HEK293 (cell line): ENCODE measurements around the gene PCYOX1L.

Experiments
- WT1 ChIP-seq: fragments of 450-650 bp; formaldehyde crosslinking; IDR thresholded peaks from 2 replicates; pipeline ENCODE4 v1.5.1; 2016; ENCODE audit warnings: missing biosample characterization, missing genetic modification characterization
- ZBTB1 ChIP-seq: fragments of 450-650 bp; formaldehyde crosslinking; IDR thresholded peaks from 2 replicates; pipeline ENCODE4 v1.5.1; 2016; ENCODE audit warnings: missing biosample characterization, missing genetic modification characterization
- ZBTB17 ChIP-seq: fragments of 450-650 bp; formaldehyde crosslinking; IDR thresholded peaks from 2 replicates; pipeline ENCODE4 v1.5.1; 2016; ENCODE audit warnings: missing biosample characterization, missing genetic modification characterization
- ZNF146 ChIP-seq: fragments of 450-650 bp; formaldehyde crosslinking; IDR thresholded peaks from 2 replicates; pipeline ENCODE4 v1.5.1; 2016; ENCODE audit warnings: missing biosample characterization, missing genetic modification characterization
- ZNF211 ChIP-seq: fragments of 450-650 bp; formaldehyde crosslinking; IDR thresholded peaks from 2 replicates; pipeline ENCODE4 v1.5.1; 2016; ENCODE audit warnings: low read depth, missing biosample characterization, missing genetic modification characterization
- TF ChIP-seq, protein P1 (sequence below): fragments of 450-650 bp; formaldehyde crosslinking; IDR thresholded peaks from 2 replicates; pipeline ENCODE4 v1.5.1; 2016; ENCODE audit warnings: missing biosample characterization, missing genetic modification characterization
- TF ChIP-seq, protein P2 (sequence below): fragments of 450-650 bp; formaldehyde crosslinking; IDR thresholded peaks from 2 replicates; pipeline ENCODE4 v1.5.1; 2016; ENCODE audit warnings: missing biosample characterization, missing genetic modification characterization
- TF ChIP-seq, protein P3 (sequence below): fragments of 450-650 bp; formaldehyde crosslinking; IDR thresholded peaks from 2 replicates; pipeline ENCODE4 v1.5.1; 2016; ENCODE audit warnings: missing biosample characterization, missing genetic modification characterization

DNA sequence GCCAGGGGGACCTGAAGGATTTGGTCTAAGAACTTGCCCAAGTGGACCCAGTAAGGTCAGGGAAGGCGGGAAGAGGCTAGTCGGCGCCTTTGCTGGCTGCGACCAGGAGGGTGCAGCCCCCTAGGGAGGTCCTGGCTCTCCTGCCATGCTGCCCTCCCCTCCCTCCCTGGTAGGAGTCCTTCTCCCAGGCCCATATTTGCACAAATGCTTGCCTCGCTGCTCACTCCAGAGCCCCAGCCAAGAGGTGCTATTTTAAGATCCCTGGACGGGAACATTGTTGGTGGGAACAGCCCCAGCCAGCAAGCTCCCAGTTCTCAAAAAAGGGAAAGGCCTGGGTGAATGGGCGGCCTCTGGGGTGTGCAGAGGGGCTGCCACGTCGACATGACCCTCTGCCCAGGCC lies 25.6 kb downstream of the PCYOX1L start:
- TF ChIP-seq, protein P1, sequence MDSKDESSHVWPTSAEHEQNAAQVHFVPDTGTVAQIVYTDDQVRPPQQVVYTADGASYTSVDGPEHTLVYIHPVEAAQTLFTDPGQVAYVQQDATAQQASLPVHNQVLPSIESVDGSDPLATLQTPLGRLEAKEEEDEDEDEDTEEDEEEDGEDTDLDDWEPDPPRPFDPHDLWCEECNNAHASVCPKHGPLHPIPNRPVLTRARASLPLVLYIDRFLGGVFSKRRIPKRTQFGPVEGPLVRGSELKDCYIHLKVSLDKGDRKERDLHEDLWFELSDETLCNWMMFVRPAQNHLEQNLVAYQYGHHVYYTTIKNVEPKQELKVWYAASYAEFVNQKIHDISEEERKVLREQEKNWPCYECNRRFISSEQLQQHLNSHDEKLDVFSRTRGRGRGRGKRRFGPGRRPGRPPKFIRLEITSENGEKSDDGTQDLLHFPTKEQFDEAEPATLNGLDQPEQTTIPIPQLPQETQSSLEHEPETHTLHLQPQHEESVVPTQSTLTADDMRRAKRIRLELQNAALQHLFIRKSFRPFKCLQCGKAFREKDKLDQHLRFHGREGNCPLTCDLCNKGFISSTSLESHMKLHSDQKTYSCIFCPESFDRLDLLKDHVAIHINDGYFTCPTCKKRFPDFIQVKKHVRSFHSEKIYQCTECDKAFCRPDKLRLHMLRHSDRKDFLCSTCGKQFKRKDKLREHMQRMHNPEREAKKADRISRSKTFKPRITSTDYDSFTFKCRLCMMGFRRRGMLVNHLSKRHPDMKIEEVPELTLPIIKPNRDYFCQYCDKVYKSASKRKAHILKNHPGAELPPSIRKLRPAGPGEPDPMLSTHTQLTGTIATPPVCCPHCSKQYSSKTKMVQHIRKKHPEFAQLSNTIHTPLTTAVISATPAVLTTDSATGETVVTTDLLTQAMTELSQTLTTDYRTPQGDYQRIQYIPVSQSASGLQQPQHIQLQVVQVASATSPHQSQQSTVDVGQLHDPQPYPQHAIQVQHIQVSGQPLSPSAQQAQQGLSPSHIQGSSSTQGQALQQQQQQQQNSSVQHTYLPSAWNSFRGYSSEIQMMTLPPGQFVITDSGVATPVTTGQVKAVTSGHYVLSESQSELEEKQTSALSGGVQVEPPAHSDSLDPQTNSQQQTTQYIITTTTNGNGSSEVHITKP (tag by site-specific recombination): no peak
- TF ChIP-seq, protein P2, sequence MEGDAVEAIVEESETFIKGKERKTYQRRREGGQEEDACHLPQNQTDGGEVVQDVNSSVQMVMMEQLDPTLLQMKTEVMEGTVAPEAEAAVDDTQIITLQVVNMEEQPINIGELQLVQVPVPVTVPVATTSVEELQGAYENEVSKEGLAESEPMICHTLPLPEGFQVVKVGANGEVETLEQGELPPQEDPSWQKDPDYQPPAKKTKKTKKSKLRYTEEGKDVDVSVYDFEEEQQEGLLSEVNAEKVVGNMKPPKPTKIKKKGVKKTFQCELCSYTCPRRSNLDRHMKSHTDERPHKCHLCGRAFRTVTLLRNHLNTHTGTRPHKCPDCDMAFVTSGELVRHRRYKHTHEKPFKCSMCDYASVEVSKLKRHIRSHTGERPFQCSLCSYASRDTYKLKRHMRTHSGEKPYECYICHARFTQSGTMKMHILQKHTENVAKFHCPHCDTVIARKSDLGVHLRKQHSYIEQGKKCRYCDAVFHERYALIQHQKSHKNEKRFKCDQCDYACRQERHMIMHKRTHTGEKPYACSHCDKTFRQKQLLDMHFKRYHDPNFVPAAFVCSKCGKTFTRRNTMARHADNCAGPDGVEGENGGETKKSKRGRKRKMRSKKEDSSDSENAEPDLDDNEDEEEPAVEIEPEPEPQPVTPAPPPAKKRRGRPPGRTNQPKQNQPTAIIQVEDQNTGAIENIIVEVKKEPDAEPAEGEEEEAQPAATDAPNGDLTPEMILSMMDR (tag by site-specific recombination): no peak
- TF ChIP-seq WT1 (tag by site-specific recombination) (no peak), ZNF146 (tag by site-specific recombination) (no peak), ZBTB17 (tag by site-specific recombination) (no peak), ZBTB1 (tag by site-specific recombination) (no peak), ZNF211 (no peak)
- TF ChIP-seq, protein P3, sequence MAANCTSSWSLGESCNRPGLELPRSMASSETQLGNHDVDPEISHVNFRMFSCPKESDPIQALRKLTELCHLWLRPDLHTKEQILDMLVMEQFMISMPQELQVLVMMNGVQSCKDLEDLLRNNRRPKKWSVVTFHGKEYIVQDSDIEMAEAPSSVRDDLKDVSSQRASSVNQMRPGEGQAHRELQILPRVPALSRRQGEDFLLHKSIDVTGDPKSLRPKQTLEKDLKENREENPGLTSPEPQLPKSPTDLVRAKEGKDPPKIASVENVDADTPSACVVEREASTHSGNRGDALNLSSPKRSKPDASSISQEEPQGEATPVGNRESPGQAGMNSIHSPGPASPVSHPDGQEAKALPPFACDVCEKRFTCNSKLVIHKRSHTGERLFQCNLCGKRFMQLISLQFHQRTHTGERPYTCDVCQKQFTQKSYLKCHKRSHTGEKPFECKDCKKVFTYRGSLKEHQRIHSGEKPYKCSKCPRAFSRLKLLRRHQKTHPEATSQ (tag by site-specific recombination): no peak
